ENCODE results near the gene LBHD1.
"Not testable (repeated sequence)": the region's sequence is repeated elsewhere in the genome, so short reads cannot be mapped to it uniquely, and the experiment has no call there.

The LBHD1 gene

DNA sequence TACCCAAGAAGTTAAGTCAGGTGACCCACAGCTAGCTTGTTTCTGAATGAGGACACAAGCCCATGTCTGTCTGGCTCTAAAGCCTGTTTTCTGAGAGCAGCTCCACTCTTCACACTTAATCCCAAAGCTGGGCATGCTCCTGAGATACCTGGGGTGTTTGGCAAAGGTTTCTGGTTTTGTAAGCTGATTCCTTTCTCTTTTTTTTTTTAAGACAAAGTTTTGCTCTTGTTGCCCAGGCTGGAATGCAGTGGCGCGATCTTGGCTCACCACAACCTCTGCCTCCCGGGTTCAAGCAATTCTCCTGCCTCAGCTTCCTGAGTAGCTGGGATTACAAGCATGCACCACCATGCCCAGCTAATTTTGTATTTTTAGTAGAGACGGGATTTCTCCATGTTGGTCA lies 21.6 kb upstream of the LBHD1 start:
- DNase-seq (ENCODE audit: low read depth): not testable (repeated sequence)

DNA sequence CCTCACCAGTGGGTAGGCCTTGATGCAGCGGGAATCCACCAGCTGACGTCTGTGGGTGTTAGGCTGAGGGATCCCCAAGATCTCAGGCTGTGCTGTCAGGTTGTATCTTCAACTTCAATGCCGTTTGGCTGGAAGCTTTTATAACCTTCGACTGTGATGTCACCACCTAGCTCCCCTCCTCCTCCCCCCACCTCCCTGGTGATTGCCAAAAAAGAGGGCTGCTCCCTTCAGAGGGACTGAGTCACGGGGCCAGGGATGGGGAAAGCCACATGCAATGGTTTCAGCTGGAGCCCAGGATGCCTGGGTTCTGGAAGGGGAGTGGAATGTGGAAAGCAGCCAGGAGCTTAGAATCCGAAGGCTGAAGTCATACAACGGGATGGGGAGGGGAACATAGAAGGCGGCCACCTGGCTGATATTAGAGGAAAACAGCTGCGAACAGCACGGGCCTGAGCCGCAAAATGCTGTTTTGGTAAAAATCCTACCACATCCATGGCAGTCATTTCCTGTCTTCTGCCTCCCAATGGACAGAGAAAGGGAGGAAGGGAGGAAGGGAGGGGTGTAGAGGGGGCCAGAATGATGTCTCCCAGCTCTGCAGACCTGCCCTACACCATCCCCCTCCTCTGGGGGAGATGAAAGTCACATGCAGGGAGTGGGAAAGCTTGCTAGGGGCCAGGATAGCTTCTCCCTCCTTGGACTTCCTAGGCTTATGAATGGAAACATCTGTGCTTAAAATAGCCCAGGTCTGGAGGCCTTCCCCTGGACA lies 17.5 kb upstream of the LBHD1 start, which contains the start of gene LRRN4CL:
LRRN4CL (minus strand) TSS at position 110 of the 763 bp plus-strand sequence. CDS start 1,022 bp downstream, outside the sequence.
- DNase-seq (ENCODE audit: low read depth): peak; percentile 93

DNA sequence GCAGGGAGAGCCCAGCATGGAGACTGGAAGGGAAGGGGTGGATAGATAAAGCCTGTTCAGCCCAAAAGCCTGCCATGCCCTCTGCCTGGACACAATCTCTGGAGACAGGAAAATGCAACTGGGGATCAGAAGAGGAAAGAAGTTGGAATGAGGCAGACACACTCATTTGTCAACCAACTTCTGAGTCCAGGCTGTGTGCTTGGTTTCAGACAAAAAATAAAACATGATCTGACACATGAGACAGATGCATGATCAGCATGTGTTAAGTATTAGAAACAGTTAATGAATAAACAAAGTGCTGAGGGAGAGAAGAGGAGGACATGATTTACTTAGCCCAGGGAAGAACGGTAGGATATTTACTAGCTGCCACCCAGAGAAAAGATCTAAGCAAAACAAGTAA lies 16.4 kb upstream of the LBHD1 start:
- no peak for DNase-seq (ENCODE audit: low read depth)

DNA sequence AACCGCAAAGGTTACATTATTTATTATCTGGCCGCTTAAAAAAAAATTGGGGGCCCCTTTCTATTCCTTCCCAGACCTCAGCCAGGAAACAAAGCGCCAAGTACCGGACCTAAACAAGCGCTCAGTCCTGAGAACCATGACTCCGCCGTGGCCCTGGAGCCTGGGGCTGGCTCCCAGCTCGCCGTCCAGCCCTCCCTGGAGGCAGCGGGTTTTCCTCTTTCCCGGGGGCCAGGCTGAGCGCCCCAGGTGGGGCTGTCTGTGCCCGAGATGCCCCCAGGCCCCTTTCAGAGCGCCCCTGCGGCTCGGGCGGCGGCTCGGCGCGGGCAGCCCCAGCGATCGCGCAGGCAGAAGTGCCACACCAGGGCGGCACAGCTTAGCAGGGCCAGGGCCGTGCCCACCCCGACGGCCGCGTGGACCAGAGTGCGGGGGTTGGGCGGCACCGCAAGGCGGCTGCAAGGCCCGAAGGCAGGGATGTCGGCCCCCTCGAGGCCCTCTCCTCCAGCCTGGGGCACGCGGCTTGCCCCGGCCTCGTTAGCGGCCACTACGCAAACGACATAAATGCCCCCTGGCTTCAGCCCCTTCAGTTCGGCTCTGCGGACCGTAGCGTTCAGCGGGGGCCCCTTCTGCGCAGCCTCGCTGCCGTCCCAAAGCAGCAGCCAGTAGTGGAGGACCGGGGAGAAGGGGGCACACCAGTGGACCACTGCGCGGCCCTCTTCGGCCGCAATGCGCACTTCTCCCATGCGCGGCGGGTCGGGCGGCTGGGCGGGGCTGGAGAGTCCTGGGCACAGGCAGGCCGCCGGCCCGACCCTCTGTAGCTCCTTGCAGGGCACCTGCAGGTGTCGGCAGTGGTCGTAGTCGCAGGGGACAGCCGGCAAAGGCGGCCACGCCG lies 15.7 kb upstream of the LBHD1 start:
- DNase-seq (ENCODE audit: low read depth): no peak

DNA sequence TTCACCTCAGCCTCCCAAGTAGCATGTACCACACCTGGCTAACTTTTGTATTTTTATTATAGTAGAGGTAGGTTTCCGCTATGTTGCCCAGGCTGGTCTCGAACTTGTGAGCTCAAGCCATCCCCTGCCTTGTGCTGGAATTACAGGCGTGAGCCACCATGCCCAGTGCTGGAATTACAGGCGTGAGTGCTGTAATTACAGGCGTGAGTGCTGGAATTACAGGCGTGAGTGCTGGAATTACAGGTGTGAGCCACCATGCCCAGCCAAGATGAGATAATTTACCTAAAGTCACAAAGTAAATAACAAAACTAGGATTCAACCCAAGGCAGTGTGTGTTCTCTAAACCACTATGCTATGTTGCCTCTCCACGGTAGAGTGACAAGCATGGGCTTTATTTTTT lies 10.5 kb upstream of the LBHD1 start:
- no peak for DNase-seq (ENCODE audit: low read depth)

DNA sequence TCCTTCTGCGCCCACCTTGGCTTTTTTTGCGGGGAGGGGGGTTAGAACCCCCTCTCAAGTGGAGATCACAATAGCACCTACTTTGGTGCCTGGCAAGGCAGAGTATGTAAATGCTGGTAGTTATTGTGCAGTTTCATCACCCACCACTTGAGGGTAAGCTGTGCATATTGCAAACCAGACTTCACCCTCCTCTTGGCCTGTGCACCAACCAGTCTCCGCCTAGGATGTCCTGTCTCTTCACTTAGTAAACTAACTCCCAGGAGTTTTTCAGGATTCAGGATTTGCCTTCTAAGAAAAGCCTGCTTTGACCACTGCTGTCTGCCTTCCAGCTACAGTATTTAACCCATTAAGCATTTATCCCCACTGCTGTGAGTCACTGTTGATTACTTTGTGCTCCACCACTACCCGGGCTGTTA lies 8.8 kb upstream of the LBHD1 start:
- DNase-seq (ENCODE audit: low read depth): peak; percentile 87

DNA sequence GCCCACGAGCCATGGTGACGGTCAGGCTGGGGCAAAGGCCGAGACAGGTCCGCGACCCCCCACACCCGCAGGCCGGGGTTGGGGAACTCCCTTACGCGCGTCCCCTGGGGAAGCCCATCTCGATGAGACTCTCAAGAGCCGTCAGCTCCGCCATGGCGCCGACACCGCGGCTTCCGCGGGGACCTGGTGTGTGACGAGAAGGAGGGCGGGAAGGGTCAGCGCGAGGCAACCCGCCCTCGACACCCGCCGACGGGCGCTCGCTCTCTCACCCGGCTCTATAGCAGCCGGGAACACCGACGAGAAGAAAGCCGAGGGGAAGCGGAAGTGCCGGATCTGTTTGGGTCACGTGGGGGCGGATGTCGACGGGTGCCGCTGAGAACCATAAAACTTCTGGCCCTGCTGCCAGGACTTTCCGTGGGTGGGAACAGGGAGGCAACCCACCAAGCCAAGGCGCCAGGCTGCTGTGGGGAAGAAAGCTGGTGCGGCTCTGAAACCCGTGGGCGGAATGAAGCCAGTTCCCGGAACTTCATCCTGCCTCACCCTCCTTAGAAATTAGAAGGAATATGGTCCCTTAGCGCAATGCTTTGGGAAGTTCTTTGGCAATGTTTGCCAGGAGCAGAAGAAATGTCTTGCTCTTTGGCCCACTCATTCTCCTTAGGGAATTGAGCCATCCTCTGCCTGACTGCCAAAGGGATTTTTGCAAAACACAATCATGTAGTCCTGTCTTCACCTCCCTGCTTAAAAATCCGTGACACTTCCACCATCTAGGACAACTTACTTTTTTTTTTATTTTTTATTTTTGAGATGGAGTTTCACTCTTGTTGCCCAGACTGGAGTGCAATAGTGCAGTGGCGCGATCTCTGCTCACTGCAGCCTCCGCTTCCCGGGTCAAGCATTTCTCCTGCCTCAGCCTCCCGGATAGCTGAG lies 7.0 kb upstream of the LBHD1 start, which contains the start of gene UBXN1:
UBXN1 (minus strand) TSS at position 304 of the 927 bp plus-strand sequence; CDS start at position 154, 150 bp downstream.
- DNase-seq (ENCODE audit: low read depth): peak; percentile 90

DNA sequence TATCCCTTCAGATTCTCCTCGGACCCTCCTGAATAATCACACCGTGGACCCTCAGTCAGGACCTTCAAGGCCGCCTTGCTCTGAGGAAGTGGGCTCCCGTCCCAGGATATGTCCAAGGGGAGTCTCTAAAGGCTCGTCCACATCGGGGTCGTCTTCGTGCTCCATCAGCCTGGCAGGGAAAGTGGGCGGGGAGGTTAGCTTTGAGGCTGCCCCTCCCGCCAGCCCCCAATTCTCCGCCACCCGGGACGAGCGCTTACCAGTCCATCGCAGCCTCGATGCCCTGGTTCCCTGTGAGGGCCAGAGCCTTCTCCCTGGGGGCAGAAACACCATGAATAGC lies 6.3 kb upstream of the LBHD1 start:
- no peak for DNase-seq (ENCODE audit: low read depth)

DNA sequence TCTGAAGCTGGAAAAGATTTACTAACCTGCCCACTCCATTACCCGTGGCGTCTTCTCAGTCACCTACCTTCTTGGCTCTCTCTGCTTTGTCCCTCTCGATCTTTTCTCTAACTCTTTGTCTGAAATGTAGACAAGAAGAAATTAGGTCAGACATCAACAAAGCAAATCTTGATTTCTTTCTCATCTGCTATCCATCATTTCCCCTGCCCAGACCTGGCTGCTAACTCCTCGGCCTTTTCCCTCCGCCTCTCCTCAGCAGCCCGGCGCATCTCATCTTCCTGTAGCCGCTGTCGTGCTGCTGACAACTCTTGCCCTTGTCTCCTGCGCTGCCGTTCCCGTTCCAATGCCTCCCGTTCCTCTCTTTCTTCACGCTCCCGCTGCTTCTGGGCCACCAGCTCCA lies 5.6 kb upstream of the LBHD1 start:
- no peak for DNase-seq (ENCODE audit: low read depth)

DNA sequence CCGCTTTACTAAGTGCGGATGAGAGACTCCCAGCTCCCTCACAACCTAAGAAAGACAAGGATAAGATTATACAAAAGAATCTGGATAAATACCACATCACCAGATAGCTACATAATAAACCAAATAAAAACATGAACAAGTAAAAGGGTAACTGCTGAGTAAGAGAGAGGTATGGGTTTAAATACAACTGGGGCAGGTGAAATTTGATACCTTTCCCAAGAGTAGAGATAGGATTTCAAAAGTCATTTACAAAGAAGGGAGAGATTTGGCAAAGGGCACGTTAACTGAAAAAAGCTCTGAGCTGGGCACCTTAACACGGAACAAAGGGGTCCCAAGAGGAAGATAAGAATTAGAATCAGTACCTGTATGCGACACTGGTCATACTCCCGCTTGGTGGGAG lies 5.1 kb upstream of the LBHD1 start:
- no peak for DNase-seq (ENCODE audit: low read depth)

DNA sequence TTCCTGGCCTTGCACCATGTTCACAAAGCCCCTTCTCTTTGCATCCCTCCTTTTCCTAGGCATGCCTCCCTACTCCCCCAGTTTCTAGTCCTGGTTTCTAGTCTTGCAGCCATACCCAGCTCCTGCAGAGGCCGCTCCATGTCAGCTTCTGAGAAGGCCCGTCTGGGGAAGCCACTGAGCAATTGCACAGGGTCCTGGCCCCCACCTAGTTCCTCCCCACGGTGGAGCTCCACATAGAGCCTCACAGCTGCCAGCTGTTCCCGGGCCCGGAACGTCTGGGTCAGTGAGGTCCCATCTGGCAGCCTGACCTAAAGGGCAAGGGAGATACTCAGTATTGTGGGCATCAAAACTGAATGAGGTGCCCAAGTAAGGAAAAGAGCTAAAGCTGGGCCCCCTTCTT lies 4.6 kb upstream of the LBHD1 start:
- DNase-seq (ENCODE audit: low read depth): no peak

DNA sequence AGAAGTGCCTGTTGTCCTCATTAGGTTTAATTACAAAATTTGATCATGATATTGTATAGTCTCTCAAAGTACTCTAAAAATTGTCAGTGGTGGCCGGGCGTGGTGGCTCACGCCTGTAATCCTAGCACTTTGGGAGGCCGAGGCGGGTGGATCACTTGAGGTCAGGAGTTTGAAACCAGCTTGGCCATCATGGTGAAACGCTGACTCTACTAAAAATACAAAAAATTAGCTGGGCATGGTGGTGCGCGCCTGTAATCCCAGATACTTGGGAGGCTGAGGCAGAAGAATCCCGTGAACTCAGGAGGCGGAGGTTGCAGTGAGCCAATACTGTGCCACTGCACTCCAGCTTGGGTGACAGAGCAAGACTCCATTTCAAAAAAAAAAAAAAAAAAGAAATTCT lies 3.3 kb upstream of the LBHD1 start:
- not testable (repeated sequence) for DNase-seq (ENCODE audit: low read depth)

DNA sequence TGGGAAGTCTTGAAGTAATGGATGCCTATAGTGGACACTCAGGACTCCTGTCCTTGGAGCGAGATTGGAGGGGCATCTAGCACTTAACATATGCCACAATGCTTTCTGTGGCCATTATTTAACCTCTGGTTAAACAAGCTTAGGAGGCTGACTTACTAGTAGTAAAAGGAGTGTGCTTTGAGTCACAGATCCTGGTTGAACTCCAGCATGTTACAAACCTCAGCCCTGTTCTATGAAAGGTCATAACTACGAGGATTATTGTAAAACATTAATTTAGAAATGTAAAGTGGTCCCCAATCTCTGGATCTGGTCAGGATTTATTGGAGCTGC lies 1.1 kb upstream of the LBHD1 start:
- no peak for DNase-seq (ENCODE audit: low read depth)

DNA sequence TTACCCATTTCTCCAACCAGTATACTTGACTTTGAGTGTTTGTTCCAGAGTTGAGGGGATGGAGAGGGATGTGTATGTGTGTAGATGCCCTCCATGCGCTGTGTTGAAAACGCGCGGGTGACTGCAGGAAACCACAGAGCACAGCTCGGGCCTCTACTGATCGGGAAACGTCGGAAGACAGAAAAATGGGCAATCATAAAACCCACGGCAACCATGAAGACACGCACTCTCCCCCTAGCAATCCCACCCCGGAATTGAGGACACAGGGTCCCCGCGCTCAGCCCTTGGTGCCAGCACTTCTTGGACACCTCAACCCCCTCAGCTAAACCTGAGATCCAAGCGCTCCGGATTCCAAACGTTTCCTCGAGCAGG lies 845 bp downstream of the LBHD1 start:
- DNase-seq (ENCODE audit: low read depth): no peak

DNA sequence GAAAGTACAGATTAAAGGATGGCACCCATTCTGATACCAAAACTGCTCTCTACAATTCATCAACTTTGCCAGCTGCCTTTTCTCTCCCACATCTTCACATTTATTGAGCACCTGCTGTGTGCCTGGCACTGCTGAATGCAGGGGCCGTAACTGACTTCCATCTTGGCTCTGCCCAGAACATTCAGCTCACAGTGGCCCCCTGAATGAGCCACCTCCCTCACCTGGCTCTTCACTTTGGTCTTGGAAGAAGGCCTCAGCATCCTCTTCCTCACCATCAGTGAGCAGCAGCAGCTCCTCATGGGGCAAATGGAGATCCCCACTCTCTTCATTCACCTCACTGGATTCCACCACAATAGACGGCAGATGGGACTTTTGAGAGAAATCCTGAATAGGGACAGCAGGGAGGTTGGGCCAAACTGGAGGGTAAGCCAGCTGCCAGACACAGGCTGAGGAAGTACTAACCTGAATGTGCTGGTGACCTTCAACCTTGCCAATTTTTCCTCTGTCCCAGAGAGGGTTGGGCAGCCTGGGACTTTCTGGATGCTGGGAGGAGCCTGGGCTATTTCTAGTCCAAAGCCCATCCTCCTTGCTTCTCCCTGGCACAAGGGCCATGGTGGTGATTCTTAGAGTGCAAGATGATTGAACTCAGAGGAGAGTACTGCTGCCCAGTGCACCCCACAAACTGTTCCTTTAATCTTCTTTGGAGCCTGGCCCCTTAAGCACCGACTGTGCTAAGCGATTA lies 2.5 kb downstream of the LBHD1 start:
- DNase-seq (ENCODE audit: low read depth): no peak

DNA sequence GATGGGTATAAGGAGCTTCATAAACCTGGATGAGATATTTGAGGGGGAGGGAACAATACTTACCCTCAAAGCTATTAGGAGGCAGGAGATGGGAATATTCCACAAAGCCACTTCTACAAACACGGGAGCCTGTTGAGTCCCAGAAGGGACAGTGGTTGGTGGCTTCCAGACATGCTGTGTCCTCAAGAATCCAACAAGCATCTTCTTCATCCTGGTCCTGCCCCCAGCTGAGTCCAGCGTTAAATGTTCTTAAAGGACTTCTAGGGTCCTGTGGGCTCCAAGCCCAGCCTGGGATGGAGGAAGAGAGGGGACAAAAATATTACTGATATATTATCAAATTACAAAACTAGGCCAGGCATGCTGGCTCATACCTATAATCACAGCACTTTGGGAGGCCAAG lies 4.6 kb downstream of the LBHD1 start:
- DNase-seq (ENCODE audit: low read depth): no peak

DNA sequence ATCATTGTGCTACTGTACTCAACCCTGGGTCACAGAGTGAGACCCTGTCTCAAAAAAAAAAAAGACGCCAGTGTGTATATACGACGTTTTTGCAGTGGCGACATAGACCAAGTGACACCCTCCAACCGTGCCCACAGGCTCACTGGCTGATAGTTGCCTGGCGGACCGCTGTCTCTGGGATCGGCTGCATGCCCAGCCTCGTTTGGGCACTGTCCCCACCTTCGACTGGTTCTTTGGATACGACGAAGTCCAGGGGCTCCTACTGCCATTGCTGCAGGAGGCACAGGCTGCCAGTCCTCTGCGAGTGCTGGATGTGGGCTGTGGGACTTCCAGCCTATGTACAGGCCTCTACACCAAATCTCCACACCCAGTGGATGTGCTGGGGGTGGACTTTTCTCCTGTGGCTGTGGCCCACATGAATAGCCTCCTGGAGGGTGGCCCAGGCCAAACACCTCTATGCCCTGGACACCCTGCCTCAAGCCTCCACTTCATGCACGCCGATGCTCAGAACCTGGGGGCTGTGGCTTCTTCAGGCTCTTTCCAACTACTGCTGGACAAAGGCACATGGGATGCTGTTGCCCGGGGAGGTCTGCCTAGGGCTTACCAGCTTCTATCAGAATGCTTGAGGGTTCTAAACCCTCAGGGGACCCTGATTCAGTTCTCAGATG lies 5.7 kb downstream of the LBHD1 start:
- no peak for DNase-seq (ENCODE audit: low read depth)

DNA sequence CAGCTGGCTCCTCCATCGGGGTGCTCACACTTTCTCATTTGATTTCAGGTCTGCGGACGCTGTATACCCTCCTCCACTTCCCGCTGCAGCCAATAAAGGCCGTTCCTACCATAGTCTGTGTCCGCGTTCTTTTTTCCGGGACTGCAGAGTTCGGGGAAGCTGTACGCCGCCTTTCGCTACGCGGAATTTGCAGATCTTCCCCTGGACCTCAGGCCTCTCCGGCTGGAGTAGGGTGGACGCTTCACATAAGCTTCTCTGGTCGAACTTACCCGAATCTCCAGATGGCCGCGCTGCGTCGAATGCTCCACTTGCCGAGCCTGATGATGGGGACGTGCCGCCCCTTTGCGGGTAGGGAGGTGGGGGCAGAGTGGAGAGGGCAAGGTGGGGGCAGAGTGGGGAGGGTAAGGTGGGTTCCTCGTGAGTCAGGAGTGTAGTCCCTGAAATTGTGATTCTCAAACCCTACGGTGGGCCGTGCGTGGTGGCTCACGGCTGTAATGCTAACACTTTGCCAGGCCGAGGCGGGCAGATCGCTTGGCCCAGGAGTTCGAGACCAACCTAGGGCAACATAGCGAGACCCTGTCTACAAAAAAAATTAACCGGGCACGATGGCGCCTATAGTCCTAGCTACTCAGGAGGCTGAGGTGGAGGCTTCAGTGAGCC lies 6.3 kb downstream of the LBHD1 start:
- no peak for DNase-seq (ENCODE audit: low read depth)

DNA sequence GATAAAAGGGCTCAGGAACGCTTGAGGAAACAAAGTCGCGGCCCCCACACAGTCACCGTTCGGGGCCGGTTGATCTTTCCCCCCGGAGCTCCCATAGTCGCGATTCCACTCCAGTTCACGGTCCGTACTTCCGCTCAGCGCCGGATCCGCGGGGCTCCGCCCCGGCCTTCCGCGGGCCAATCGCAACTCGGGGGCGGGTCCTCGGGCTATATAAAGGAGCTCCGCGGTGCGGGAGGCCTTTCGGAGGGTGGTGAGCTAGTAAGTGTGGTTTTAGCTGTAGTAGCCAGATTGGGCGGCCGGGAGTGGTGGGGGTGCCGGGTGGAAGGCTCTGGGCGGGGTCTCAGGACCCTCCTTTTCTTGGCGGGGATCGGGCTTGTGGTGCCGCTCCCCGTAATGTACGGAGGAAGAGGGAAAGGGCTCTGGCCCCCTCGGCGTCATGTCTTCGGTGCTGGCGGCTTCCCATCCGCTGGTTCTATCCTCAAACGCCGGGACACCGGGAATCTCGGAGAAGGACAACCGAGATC lies 6.9 kb downstream of the LBHD1 start, which contains the start of the genes C11orf98 and CSKMT:
C11orf98 (minus strand) TSS at position 136 of the 524 bp plus-strand sequence; CDS start at position 95, 41 bp downstream.
CSKMT (plus strand) TSS at position 238 of the 524 bp plus-strand sequence. CDS start 568 bp downstream, outside the sequence.
- peak; percentile 89 for DNase-seq (ENCODE audit: low read depth)

Data from fibroblast of the conjunctiva (primary cell).